GM12891 (cell line): ENCODE results near the gene TMEM44.

Experiments
- POLR2A ChIP-seq: IDR thresholded peaks from 2 replicates; pipeline ENCODE4 v1.6.1; 2011; ENCODE audit warnings: low read depth, low read length, control low read depth
- POU2F2 ChIP-seq: IDR thresholded peaks from 2 replicates; pipeline ENCODE4 v1.6.1; 2011; ENCODE audit warnings: low read depth, mild to moderate bottlenecking, control low read depth, low read length, moderate library complexity

GRCh38 chr3:194554473-194555123 lies 78.6 kb downstream of the TMEM44 start:
- TF ChIP-seq POU2F2 (no peak), POLR2A (no peak)
